Neuron (in vitro differentiated cells): ENCODE measurements around the gene FTH1.

Experiments used
- H2AFZ ChIP-seq: one replicate; pipeline ENCODE4 v1.6.1; 2013; ENCODE audit warnings: low read depth, mild to moderate bottlenecking, inconsistent platforms, low read length, moderate library complexity
- H3K27me3 ChIP-seq: one replicate; pipeline ENCODE4 v1.6.1; 2013; ENCODE audit warnings: low read length; ENCODE audit not compliant: insufficient read depth
- H3K36me3 ChIP-seq: one replicate; pipeline ENCODE4 v1.6.1; 2013; ENCODE audit warnings: low read length; ENCODE audit not compliant: insufficient read depth
- H3K4me1 ChIP-seq: one replicate; pipeline ENCODE4 v1.6.1; 2013; ENCODE audit warnings: low read length; ENCODE audit not compliant: insufficient read depth
- H3K4me3 ChIP-seq: 2 replicates; pipeline ENCODE4 v1.5.1; 2013; ENCODE audit warnings: mild to moderate bottlenecking, low read length, moderate library complexity
- H3K9me3 ChIP-seq: one replicate; pipeline ENCODE4 v1.6.1; 2013; ENCODE audit warnings: low read length

The FTH1 gene

DNA sequence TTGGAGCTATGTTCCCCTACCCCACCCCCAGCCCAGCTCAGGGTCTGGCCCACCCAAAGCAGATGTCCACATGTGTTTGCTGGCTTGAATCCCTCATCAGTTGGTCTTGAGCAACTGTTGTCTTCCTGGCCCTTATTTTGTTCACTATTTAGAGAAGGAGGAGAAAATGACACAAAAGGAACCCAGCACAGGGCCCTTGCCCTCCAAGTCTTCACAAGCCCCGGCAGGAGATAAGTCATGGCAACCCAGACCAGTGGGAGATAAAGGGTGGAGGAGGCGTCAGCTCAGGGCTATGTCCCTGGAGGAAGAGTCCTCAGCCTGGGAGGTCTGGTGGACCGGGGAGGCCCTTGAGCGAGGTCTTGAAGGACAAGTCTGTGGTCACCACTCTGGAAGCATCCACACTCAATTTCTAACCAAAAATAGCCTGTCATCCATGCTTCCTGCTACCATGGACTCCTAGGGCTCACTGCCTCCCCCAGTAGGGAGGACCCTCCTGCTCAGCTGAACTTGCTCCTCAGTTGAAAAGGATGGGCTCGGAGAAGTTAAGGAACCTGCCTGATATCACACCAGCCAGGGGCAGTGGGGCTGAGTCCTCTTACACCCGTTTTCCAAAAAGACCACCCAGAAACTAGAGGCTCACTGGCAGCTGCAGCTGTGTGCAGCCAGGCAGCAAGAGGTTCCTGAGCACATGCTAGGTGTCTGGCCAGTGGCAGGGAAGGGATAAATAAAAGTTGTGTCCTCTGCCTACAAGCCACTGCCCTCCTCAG, 48.3 kb downstream of the FTH1 start:
- peaks cover 57% of the 10 kb centered on the region for H3K27me3 ChIP-seq
- H3K4me3 ChIP-seq: no peak overlapping the region
- peaks cover 3% of the 10 kb centered on the region for H3K4me1 ChIP-seq
- no peak overlapping the region for H2AFZ ChIP-seq
- H3K9me3 ChIP-seq: no peaks in the 10 kb centered on the region
- no peaks in the 10 kb centered on the region for H3K36me3 ChIP-seq

DNA sequence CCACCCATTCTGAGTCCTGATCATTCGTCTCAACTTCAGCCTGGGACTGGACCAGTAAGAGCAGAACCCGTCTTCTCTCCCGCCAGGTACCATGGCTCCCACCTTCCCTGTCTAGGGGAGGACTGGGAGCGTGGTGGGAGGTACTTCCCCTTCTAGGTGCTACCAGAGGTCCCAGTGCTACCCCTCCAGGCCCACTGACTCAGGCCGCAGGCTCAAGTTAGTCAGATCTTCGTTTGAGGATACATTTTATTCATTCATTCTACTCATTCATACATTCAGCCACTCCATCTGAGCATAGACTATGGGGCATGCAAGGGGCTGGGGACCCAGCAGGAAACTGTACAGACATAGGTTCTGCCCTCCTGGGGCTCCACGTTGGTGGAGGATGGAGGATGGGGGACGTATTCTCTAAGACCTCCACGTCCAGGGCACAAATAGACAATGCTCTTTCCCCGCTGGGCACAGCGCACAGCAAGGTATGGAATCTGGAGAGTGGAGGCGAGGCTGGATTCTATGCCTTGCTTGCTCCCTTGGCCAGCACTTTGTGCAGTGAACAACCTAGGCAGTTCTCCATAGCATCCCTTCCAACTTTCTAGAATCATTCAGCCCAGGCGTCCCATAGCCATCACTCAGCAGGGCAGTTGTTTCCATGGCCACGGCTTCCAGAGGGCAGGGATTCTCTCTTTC, 49.0 kb downstream of the FTH1 start:
- H3K9me3 ChIP-seq: no peaks in the 10 kb centered on the region
- H3K4me1 ChIP-seq: no peaks in the 10 kb centered on the region
- H3K4me3 ChIP-seq: no peak overlapping the region
- H3K36me3 ChIP-seq: no peaks in the 10 kb centered on the region
- peaks cover 54% of the 10 kb centered on the region for H3K27me3 ChIP-seq
- no peak overlapping the region for H2AFZ ChIP-seq

DNA sequence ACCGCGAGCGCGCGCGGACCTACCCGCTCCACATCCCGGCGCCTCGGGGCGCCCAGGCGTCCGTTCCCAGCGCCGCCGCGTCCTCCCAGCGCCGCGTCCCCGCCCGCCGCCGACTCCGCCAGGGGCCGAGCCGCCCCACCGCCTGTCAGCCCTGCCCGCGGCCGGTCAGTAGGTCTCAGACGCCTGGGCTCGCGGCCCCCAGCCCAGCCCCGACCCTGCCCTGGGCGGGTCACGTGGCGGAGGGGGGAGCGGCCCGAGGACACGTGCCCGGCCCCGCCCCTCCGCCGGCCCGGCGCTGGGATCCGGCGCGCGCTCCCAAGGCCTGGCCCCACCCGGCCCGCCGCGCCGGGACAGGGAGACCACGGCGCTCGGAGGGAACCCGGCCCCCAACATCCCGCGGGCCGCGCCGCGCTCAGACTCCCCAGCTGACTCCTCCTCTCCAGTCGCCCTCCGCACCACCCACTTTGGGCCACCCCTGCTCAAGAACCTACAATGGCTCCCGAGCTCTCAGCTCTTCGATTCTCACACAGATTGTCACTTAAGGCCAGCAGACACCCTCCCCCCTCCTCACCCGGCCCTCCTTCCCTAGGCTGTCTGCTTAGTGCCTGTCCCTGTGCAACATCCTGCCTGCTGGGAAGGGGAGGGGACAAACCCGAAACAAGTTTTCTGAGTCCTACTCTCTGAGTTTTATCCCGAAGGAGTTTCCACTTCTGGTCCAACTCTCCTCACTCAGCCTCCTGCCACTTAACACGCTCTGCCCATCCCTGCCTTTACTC, 49.9 kb downstream of the FTH1 start, which contains the start of gene RAB3IL1:
Gene RAB3IL1, minus strand, starts transcription at position 233 of the 776 bp plus-strand sequence. Its CDS starts 199 bp downstream, at position 34.
- Histone ChIP-seq H3K4me1 (no peaks in the 10 kb centered on the region), H3K36me3 (no peaks in the 10 kb centered on the region), H3K4me3 (peak within 1 kb of the TSS; percentile 34), H3K9me3 (no peaks in the 10 kb centered on the region), H2AFZ (peak within 1 kb of the TSS; percentile 59), H3K27me3 (peaks cover 47% of the 10 kb centered on the region)

DNA sequence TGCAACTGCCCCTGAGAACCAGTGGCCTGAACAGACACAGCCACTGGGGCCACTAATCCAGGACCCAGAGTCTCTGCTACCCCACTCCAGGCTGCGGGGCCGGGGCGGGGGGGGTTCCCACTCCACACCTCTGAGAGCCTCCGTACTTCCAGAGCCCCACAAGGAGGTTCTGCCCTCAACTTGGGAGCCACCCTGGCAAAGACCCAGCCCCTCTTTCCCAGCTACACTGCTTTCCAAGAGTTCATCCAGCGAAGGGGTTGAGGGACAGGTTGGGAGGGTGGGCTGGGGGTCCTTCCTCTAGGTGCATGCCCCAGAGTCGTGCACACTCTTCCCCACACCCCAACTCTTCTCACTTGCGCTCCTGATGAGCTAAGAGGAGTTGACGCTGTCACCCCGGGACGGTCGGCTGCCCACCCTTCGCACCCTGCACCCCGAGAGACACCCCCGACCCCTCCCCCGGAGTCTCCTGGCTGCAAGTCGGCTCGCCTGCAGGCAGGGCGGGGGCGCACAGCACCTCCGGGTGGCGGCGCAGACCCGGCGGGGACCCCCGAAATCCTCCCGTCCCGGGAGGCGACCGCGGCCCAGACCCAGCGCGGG, 50.6 kb downstream of the FTH1 start:
- H3K4me1 ChIP-seq: no peaks in the 10 kb centered on the region

DNA sequence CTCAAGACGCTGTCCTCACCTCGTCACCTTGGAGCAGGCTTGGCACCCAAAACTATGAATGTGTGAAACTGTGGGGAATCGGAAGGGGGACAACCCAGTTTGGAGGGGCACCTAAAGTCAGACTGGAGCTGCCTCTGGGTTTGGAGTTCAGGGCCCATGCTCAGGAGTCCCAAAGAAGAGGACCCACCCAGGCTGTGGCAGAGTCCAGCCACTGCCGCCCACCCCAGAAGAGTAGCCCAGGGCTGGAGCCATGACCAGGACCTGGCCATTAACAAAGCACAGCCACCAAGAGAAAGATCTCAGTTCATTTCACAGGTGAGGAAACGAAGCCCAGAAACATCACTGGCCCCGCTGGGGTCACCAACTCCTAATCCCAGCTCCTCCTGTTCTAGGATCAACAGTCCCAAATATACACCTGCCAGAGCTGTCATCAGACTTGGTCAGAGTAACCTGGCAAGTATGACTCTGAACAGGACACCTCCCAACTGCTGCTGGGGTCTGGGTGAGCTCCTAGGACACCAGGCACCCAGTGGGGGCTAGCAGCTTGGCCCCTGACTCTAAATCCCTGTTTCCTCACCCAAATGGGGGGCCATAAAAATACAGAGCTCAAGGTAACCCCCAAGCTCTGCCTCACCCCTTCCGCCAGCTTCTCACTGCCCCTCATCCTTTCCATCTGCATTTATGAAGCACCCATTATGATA, 52.8 kb downstream of the FTH1 start:
- Histone ChIP-seq H3K4me3 (no peak overlapping the region), H3K4me1 (no peaks in the 10 kb centered on the region), H2AFZ (no peak overlapping the region), H3K36me3 (no peaks in the 10 kb centered on the region), H3K27me3 (peaks cover 41% of the 10 kb centered on the region), H3K9me3 (no peaks in the 10 kb centered on the region)

More for the DNA sequence above, 50.6 kb downstream of the FTH1 start:
- peaks cover 47% of the 10 kb centered on the region for H3K27me3 ChIP-seq
- H2AFZ ChIP-seq: peak overlapping the region; percentile 59
- no peaks in the 10 kb centered on the region for H3K36me3 ChIP-seq
- H3K4me3 ChIP-seq: peak overlapping the region; percentile 34
- no peaks in the 10 kb centered on the region for H3K9me3 ChIP-seq
